GM12865 (cell line): ENCODE results near the gene RLN1.
"Not testable (repeated sequence)": the region's sequence is repeated elsewhere in the genome, so short reads cannot be mapped to it uniquely, and the experiment has no call there.

Source experiments
- DNase-seq: peaks from one replicate; pipeline ENCODE4 v3.0.0; 2010; ENCODE audit warnings: low read depth
- H3K4me3 ChIP-seq: 2 replicates; pipeline ENCODE4 v1.5.1; 2011; ENCODE audit warnings: mild to moderate bottlenecking, low read depth, low read length, control low read depth
- TF ChIP-seq, protein P1 (sequence below): IDR thresholded peaks from 2 replicates; pipeline ENCODE4 v1.5.1; 2011; ENCODE audit warnings: low read length, control low read depth, low read depth, inconsistent platforms; ENCODE audit not compliant: insufficient read depth; ENCODE audit errors: missing control alignments

RLN1 gene

GRCh38 chr9:5321058-5321457 lies 18.6 kb downstream of the RLN1 start:
- peak; percentile 5 for DNase-seq
- H3K4me3 ChIP-seq, result no peak overlapping the region
- TF ChIP-seq, protein P1, sequence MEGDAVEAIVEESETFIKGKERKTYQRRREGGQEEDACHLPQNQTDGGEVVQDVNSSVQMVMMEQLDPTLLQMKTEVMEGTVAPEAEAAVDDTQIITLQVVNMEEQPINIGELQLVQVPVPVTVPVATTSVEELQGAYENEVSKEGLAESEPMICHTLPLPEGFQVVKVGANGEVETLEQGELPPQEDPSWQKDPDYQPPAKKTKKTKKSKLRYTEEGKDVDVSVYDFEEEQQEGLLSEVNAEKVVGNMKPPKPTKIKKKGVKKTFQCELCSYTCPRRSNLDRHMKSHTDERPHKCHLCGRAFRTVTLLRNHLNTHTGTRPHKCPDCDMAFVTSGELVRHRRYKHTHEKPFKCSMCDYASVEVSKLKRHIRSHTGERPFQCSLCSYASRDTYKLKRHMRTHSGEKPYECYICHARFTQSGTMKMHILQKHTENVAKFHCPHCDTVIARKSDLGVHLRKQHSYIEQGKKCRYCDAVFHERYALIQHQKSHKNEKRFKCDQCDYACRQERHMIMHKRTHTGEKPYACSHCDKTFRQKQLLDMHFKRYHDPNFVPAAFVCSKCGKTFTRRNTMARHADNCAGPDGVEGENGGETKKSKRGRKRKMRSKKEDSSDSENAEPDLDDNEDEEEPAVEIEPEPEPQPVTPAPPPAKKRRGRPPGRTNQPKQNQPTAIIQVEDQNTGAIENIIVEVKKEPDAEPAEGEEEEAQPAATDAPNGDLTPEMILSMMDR, result no peak

DNA sequence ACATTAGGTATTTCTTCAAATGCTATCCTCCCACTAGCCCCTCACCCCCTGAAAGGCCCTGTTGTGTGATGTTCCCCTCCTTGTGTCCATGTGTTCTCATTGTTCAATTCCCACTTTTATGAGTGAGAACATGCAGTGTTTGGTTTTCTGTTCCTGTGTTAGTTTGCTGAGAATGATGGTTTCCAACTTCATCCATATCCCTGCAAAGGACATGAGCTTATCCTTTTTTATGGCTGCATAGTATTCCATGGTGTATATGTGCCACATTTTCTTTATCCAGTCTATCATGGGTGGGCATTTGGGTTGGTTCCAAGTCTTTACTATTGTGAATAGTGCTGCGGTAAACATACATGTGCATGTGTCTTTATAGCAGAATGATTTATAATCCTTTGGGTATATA lies 23.3 kb downstream of the RLN1 start:
- not testable (repeated sequence) for H3K4me3 ChIP-seq

DNA sequence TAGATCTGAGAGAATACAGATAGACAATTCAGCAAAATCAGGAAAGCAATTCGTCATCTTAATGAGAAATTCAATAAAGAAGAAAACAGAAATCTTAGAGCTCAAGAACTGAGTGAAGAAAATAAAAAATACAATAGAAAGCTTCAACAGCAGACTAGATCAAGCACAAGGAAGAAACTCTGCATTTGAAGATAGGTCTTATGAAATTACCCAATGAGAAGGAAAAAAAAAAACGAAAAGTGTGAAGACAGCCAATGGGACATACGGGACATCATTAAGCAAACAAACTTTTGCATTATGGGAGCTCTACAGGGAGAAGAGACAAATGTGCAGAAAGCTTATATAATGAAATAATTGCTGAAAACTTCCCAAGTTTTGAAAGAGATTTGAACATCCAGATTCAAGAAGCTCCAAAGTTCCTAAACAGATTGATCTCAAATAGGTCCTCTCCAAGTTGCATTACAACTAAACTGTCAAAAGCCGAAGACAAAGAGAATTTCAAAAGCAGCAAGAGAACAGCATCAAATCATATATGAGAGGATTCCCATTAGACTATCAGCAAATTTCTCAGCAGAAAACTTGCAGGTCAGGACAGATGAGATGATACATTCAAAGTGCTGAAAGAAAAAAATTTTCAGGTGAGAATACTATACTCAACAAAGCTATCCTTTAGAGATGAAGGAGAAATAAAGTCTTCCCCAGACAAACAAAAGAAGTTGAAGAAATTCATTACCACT lies 24.3 kb downstream of the RLN1 start:
- H3K4me3 ChIP-seq, result no peak overlapping the region
- TF ChIP-seq, protein P1, result no peak
- no peak for DNase-seq

More for the DNA sequence above, 23.3 kb downstream of the RLN1 start:
- DNase-seq, result not testable (repeated sequence)

- no peak for DNase-seq
- TF ChIP-seq, protein P1, result no peak
- no peak overlapping the region for H3K4me3 ChIP-seq
These were observed 28.8 kb downstream of the RLN1 start for GRCh38 chr9:5310851-5311250.

- TF ChIP-seq, protein P1, result no peak
- no peak overlapping the region for H3K4me3 ChIP-seq
- DNase-seq, result no peak
These were observed 33.9 kb downstream of the RLN1 start for GRCh38 chr9:5305741-5306140.

DNA sequence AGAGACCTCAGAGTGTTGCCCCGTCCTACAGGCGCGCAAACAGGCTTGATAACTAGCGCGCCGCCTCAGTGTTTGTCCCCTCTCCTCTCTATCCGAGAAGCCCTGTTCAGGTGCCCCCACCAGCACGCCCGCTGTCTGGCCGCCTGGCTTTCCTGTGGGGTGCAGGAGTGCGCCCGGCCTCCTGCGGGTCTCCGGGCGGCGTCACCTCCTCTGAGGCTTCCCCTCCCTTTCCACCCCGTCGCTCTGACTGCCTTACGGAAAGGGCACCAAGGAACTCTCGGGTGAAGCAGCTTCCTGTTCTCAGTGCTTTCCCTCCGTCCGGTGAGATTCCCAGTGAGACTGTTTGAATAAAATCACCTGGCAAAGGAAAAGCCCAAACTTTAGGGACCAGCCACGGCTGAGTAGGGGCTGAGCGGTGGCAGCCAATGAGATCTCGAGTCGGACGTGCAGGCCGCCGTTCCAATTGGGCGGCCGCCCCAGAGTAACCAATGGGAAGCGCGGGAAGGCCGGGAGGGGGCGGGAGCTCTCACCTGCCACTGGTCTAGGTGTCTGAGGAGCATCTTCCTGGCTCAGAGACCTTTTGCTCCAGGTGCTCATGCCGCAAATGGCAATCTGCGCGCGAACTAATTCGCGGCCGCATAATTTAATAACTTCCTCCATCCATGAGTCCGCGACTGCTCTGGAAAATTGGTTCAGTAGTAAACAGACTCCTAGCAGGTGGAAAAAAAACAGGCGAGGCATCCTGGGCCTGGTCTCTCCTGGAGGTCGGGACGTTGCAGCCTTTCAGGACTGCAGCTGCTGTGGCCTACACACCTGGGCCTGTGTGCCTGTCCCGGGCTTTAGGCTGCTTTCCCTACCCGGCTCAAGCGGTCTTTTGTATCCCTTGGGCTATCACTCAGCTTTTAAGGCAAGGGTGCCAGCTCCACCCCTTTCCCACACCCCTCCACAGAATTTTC lies 35.6 kb downstream of the RLN1 start, which contains the start of gene RLN2:
Gene RLN2 (minus strand): TSS at position 877 of the 956 bp plus-strand sequence. CDS start 136 bp downstream, at position 741.
- DNase-seq, result not testable (repeated sequence)
- H3K4me3 ChIP-seq, result 0 out of 2 replicates have a peak within 1 kb of the TSS, but pooled peaks have one; percentile 3

GRCh38 chr9:5301544-5301943 lies 38.1 kb downstream of the RLN1 start:
- no peak for DNase-seq
- no peak overlapping the region for H3K4me3 ChIP-seq
- TF ChIP-seq, protein P1, result no peak
